ENCODE results near the gene GTPBP6.

GTPBP6 gene
- total RNA-seq: 56.2 to 58.0 reads per million in 2 donors

GRCh38 chrX:318739-319578 is at the start of gene GTPBP6:
Gene GTPBP6, minus strand, starts transcription at chrX:318796. Its CDS starts 9 bp downstream, at chrX:318787.
- DNase-seq: peak; percentile 96 to 100 (median 99)

- DNase-seq: no peak
Observed at GRCh38 chrX:367866-368265, 49.3 kb upstream of the GTPBP6 start.

- DNase-seq: no peak
Observed at GRCh38 chrX:367349-367748, 48.8 kb upstream of the GTPBP6 start.

GRCh38 chrX:363621-364375 is 45.2 kb upstream of the GTPBP6 start:
- DNase-seq: no peak

- DNase-seq: no peak
Observed at GRCh38 chrX:362937-363620, 44.5 kb upstream of the GTPBP6 start.

GRCh38 chrX:362351-362750 is 43.8 kb upstream of the GTPBP6 start:
- DNase-seq: no peak

GRCh38 chrX:361231-362145 is 42.9 kb upstream of the GTPBP6 start:
- no peak for DNase-seq

- DNase-seq: no peak
Observed at GRCh38 chrX:360496-361150, 42.0 kb upstream of the GTPBP6 start.

- DNase-seq: no peak
Observed at GRCh38 chrX:358651-359143, 40.1 kb upstream of the GTPBP6 start.

- DNase-seq: peak in 2 of 5 experiments; percentile 20 to 70
Observed at GRCh38 chrX:357693-358471, 39.3 kb upstream of the GTPBP6 start.

- DNase-seq: peak in 1 of 5 experiments; percentile 49
Observed at GRCh38 chrX:357035-357692, 38.6 kb upstream of the GTPBP6 start.

GRCh38 chrX:356385-357034 is 37.9 kb upstream of the GTPBP6 start:
- DNase-seq: no peak

GRCh38 chrX:355329-356050 is 36.9 kb upstream of the GTPBP6 start:
- no peak for DNase-seq

- no peak for DNase-seq
Observed at GRCh38 chrX:353566-354535, 35.3 kb upstream of the GTPBP6 start.

GRCh38 chrX:352582-353314 is 34.2 kb upstream of the GTPBP6 start:
- no peak for DNase-seq

- no peak for DNase-seq
Observed at GRCh38 chrX:352181-352580, 33.6 kb upstream of the GTPBP6 start.

GRCh38 chrX:351736-352135 is 33.1 kb upstream of the GTPBP6 start:
- no peak for DNase-seq
